Stimulated activated CD8-positive, alpha-beta memory T cell treated with anti-CD3 and anti-CD28 coated beads, Interleukin-12 subunit alpha, Interleukin-12 subunit beta, amount 100 ng/mL, for 4 hours (primary cell): ENCODE data around the gene MRPL30.
"Not testable (repeated sequence)": the region's sequence is repeated elsewhere in the genome, so short reads cannot be mapped to it uniquely, and the experiment has no call there.

ENCODE experiments used
- DNase-seq: peaks from one replicate; pipeline ENCODE4 v3.0.0-alpha.2; 2020; ENCODE audit warnings: low read depth

MRPL30 gene

DNA sequence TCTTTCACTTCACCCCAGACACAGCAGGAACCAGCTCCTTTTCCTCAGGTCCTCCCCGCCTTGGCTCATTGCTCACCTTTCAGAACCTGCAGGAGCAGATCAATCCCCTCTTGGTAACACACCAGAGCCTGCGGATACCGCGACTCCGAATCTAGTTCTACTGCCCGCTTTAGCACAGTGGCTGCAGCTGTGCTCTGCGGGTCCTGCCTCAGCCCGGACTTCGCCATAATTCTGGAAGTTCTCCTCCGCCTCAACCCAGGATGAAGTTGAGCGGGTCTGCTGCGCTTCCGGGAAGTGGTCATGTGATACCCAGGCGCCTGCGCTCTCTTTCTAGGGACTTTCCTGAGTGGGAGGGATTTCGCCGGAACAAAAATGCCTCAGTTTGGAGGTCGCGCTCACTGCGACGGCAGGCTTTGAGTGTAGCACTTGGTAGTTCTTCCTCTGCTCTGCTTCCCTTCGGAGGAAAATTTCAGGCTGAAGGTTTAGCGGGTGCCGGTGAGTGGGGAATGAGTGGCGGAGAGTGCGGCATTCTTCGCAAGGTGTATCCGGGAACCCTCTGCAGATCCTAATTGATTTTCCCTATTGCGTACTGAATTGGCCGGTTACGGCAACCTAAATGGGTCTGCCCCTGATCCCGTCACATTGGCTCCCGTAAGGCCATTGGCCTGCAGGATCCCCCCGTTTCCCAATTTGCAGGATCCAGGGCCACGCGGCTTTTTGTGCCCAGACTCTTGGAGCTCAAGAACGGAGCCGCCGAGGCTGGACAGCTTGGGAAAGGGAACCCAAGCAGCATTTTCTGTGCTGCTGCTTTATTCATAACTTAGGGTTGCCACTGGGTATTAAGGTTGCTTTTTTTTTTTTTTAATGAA is at the start of gene MRPL30, which contains the start of gene MITD1:
Gene MRPL30 (plus strand): TSS at position 430 of the 869 bp plus-strand sequence. CDS start 5,020 bp downstream, outside the sequence.
Gene MITD1 (minus strand): TSS at position 304 of the 869 bp plus-strand sequence. CDS start 77 bp downstream, at position 227.
- peak; percentile 80 for DNase-seq

DNA sequence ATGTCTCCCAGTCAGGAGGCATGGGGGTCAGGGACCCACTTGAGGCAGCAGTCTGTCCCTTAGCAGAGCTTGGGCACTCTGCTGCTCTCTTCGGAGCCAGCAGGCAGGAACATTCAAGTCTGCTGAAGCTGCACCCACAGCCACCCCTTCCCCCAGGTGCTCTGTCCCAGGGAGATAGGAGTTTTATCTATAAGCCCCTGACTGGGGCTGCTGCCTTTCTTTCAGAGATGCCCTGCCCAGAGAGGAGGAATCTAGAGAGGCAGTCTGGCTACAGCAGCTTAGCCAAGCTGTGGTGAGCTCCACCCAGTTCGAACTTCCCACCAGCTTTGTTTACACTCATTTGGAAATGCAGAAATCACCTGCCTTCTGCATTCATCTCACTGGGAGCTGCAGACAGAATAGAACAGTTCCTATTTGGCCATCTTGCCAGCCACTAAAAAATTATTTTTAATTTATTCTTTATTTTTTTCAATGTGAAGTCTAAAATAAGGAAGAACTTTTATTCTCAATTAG is 45.9 kb upstream of the MRPL30 start:
- not testable (repeated sequence) for DNase-seq

DNA sequence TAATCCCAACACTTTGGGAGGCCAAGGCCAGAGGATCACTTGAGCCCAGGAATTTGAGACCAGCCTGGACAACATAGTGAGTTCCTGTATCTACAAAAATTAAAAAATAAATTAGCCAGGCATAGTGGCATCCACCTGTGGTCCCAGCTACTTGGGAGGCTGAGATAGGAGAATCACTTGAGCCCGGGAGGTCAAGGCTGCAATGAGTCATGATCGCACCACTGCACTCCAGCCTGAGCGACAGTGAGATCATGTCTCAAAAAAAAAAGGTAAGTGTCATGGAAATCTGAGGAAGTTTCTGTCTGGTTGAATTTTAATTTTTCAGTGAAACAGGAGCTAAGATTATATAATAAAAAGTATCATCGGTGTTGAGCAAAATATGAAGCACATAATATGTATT is 42.0 kb upstream of the MRPL30 start:
- DNase-seq = no peak

DNA sequence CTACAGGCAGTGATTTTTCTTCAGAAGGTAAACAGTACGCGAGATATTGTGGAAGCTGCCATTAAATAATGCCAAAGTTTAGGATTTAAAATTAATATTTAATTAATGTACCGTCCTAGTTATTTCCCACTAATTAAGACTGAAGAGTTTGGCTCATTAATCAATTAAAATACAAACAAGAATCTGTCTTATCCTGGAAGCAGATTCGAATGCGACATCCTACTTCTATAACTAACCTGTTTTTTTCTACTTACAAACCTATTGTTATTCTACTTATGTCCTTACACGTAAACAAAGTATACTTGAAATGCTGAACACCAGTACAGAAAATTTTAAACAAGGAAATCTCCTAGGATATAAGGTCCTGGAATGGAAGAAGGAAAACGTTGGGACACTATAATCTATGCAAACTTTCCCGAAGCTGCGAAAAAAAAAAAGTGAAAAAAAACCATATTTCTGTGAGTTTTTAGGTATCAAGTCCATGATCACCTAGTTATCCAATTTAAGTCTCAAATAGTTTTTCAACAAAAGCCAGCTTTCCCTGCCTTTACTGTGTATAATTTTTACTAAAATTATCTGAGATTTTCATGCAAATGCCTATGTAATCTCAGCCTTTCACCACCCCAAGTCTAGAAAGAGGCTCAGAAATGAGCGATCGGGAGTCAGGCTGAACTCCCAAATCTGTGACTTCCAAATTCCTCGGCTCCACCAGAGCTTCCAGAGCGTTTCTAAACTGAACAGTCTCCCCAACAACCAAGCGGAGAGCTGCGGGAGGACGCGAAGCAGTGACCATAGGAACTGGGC is 40.7 kb upstream of the MRPL30 start:
- no peak for DNase-seq

DNA sequence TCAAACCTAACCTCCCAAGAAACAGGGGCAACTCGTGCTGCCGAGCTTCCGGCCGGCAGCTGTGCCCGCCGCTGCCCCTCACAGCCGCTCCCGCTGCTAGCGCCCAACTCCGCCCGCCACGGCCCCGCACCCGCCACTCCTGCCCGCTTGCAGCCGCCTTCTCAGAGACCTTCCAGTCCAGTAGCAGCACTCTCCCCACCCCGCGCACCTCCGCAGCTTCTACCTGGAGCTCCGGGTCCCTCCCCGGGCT is 40.2 kb upstream of the MRPL30 start:
- DNase-seq = no peak

DNA sequence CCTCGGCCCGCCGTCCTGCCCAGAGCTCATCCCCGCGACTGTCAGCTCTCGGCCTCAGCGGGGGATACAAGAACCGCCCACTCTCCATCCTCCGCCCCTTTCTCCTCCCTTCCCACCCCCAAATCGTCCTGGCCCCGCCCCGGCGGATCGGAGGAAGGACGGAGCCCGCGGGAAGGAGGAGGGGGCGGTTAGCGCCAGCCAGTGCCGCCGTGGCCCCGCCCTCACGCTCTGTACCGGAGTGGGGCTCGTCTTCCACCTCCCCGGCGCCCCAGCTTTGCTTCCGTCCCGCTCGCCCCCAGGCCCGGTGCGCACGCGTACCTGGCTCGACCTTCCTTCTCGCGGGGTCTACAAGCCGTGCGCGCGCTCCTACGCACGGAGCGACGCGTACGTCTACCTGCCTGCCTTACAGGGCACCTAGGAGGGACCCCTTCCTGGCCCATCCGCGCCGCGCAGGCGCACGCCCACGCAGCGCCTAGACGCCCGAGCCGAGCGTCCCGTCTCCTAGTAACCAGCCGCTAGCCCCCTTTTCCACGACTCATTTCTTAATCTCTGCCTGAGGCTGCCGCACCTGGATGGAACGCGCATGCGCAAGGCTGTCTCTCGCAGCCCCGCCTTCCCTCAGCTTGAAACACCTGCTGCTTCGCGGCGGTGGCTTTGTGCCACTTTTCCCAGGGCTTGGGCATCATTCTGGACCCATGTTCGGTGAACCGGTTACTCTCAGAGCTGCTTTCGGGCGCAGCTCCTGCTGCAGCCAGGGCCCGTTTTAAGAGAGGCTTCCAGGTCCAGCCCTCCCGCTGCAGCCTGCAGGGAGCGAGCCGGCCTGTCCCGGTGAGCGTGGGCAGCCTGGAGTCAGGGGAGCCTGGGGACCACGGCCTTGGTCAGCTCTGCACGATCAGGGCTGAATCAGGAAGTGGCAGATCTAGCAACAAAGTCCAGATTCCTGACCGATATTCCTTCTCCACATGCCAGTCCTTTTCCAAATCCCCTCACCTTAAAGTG is 39.6 kb upstream of the MRPL30 start, which contains the start of gene C2orf15:
Gene C2orf15 (plus strand): TSS at position 598 of the 999 bp plus-strand sequence. CDS start 8,852 bp downstream, outside the sequence.
- peak; percentile 97 for DNase-seq

DNA sequence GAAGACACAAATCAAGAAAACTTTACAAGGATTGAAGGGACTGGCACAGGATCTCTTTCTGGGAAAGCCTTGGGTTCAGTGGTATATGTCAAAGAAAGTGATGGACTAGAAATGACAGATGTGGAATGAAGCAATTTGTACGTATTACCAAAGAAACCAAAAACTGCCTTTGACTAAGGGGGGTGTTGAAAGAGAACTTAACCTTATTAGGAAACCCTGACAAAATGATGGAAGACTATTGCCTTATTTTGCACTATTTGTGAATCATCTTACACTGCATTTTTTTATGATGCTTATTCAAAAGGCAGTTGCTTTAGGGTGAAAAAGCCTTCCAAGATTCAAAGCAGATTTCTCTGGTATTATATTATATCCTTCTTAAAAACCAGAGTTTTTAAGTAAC is 30.3 kb upstream of the MRPL30 start:
- no peak for DNase-seq

DNA sequence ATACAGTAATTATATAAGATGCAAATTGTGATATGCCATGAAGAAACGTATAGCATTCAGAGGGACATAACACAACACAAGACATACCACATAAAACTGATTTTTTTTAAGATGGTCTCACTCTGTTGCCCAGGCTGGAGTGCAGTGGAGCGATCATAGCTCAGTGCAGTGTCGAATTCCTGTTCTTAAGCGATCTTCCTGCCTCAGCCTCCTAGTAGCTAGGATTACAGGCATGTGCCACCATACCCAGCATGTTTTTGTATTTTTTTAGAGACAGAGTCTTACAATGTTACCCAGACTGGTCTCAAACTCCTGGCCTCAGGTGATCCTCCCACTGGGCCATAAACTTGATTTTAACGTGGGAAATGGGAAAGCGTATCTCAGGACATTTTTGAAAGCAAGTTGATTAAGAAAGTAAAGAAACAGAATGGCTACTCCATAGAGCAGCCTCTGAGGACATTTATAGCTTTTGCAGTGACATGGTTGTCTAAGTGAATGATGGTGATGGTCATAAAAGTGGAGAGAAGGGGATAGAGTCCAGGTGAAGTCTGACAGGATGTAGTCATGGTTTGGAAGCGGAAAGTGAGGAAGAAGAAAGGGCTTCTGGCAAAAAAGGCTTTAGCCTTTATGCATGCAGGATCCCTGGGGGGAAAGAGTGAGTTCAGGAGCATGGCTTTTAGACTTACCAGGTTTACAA is 28.6 kb upstream of the MRPL30 start:
- DNase-seq = no peak

DNA sequence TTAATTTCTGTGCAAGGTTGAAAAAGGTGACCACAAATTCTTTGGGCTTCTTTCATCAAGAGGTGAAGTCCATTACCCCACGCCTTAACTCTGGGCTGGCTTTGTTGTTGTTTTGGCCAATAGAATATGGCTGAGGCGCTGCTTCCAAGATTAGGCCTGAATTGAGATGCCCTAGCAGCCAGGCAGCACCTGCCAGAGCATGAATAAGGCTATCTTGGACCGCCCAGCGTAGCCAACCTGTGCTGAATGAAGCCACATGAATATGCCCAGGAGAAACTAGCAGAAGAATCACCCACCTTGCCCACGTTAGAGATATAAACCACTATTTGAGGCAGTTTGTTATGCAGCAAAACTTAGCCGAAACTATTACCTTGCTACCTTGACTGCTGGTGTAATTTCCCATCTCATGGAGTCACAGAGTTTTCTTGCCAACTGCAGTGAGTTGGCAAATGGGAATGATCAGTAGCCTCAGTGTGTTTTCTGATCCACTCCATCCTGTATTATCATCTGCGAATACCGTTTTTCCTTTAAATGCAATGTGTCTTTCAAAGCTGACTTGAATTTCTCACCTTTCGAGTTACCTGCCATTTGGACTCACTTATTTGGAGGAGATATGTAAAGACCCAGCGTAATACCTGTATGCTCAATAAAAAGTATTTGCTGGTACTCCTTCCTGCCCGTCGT is 26.9 kb upstream of the MRPL30 start:
- no peak for DNase-seq

DNA sequence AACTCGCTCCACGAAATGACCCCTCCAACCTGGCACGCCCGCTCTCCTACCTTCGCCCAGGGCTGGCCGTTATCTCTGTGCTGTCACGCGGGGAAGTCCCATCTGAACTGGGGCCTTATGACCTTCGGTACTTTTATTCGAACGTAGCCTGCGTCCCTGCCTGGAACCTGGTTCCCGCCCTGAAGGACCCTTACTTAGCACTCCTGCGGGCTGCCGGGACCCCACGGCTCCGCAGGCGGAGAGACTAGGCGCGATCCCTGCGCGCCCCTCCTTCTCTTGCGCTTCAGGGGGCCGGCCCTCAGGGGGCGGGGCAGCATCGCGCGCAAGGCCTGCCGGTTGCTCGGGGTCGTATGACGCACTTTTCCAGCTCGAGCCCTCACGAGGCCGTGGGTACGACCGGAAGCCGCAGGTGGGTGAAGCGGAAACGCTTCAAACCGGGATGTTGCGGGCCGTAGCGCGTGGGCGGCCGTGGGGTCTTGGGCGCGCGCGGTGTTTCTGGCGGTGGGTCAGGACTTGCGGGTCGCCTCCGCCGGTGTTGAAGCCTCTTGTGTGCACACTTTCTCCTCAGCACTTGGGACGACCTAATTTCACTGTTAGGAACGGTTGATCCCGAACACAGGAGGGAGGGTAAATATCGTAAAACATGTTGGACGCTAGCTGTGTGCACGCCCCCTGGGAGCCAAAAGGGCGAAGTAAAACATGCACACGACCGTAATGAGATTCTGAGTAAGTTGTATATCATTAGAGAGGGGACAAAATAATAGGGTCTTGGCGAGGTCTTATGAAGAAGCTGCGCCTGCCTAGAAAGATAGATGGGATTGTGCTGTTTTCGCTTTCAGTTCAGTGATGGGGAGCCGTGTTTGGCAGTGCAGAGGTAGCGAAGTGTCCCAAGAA is 26.1 kb upstream of the MRPL30 start, which contains the start of the genes LIPT1 and TSGA10:
Gene LIPT1 (plus strand): TSS at position 325 of the 894 bp plus-strand sequence. CDS start 6,991 bp downstream, outside the sequence.
Gene TSGA10 (minus strand): TSS at position 300 of the 894 bp plus-strand sequence. CDS start 45,503 bp downstream, outside the sequence.
- peak; percentile 89 for DNase-seq

DNA sequence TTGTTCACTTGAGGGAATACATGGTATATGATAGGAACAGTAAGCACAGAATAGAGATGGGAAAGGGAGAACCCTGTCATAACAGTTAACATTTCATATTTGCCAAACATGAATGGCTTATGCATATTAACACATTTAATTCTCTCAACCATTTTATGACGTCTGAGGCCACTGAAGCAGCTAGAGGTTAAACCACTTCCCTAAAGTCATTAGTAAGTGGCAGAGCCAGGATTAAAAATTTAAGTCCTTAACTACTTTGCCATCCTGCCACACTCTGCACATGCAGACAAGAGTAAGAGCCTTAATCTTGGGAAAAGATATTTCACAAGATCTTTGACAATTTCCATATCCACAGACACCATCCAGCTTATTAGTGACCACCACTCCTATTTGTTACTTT is 24.1 kb upstream of the MRPL30 start:
- DNase-seq = no peak

DNA sequence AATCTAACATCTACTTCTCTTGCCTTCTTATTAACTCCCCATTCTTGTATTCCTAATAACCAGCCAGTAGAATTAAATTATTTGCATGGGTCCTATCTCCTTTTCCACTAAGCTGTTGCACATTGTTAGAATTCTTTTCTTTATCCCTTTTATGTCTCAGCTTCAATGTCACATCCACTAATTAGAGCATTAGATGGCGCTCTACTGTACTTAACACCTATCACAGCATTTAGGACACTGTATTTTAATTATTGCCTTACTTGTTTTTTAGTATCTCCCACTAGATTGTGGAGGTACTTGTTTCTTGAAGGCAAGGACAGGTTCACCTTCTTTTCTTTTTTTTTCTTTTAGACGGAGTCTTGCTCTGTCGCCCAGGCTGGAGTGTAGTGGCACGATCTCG is 22.4 kb upstream of the MRPL30 start:
- DNase-seq = no peak

DNA sequence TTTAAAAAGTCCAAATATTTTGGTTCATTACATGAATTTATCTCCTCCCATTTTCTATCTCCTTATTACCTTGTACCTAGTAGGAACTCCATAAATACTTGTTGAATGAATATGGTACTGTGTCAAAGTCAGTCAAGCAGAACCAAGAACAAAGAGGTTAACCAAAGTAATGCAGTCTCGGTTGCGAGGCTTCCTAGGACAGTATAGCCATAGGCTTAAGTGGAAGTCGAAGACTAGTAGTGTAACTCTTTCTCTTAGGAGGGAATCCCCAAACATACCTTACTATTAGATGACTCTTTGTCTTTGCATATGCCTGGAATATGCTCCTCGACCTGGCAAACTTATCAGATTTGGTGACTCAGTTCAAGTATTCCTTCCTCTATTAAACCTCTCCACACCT is 21.4 kb upstream of the MRPL30 start:
- DNase-seq = no peak

DNA sequence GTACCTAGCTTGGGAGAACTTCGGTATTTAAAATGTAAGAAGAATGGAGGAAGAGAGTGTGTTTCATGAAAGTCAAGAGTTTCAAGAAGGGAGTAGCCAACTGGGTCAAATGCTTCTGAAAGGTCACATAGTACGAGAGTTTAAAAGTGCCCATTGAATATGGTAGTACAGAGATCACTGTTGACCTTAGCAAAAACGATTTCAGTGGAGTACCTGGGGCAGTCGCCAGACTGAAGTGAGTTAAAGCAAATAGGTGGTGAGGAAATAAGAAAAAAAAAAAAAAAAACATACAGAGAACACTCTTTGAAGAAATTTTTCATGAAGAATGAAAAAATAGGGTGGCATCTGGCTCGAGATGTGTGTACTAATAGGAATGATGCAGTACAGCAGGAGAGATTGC is 14.8 kb upstream of the MRPL30 start:
- DNase-seq = no peak

DNA sequence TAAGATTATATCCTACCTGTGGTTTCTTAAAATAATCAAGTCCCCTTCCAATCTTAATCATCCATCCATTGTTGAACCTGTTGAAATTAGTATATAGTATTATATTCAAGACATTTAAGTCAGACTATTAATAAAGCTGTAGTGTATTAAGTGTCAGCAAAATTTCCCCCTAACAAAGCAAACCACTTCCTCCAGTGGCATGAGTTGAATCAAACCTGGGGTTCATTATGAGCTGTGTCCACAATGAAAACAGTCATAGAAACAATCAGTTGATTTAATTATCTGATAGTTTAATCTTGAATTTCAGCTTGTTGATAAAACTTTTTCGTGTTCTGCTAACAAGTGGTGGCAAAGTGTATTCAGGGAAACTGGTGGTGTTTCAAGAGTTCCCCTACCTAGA is 11.4 kb upstream of the MRPL30 start:
- no peak for DNase-seq

DNA sequence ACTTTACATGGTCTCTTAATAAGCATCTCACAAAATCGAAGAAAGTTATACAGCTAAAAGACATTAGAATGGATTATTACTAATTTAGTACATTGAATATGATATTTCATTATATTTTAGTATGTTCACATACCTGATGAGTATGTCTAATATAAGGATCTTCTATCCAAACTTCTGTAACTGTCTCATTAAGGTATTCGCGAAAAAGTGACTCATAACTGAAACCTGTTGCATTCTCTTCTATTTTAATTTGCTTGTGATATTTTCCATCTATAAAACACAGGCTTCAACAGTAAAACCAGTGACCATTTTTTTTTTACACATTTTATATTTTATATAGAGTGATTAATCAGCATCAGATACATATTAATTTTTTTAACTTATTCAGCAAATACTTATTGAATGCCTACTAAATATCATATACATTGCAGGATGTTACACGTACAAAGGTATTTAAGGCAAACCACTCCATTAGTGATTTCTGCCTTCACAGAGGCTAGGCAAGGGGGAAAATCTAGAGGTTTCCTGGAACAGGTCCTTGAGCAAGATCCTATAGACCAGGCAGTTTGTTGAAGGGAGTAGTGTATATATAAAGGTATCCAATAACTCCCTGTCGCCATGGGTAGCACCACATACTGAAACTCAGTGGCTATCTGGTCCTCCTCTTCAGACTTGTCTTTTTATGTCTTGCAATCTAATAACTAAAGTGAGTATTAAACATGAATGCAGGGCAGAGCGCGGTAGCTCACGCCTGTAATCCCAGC is 9.4 kb upstream of the MRPL30 start:
- no peak for DNase-seq

DNA sequence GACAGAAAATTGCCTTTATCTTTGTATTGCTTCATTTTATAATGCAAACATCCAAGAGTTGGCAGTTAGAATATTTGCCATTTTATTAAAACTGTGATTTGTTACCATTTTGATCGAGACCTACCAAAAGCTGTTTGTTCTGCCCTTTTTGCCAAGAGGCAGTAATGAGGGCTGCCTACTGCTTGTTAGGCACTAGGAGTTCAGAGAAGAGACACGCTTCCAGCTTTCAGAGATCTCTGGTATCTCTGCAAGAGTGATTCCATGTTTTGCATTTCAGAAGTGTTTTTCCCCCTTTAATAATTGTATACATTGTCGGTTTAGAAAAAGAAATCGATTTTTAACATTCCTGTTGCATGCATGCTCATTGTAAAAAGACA is 628 bp downstream of the MRPL30 start:
- DNase-seq = no peak

DNA sequence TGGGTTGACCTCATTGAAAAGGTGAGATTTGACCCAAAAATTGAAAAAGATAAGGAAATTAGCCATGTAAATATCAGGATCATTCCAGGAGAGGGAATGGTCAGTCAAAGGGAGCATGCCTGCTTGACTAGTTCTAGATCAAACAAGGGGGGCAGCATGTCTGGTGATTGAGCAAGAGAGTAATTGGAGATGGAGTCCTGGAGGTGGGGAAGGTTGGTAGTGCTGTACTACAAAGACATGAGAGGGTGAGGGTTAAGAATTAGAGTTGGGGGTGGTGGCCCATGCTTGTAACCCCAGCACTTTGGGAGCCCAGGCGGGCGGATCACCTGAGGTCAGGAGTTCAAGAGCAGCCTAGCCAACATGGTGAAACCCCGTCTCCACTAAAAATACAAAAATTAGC is 2.0 kb downstream of the MRPL30 start:
- DNase-seq = no peak
